ENCODE data around the gene DNAAF5.

DNA sequence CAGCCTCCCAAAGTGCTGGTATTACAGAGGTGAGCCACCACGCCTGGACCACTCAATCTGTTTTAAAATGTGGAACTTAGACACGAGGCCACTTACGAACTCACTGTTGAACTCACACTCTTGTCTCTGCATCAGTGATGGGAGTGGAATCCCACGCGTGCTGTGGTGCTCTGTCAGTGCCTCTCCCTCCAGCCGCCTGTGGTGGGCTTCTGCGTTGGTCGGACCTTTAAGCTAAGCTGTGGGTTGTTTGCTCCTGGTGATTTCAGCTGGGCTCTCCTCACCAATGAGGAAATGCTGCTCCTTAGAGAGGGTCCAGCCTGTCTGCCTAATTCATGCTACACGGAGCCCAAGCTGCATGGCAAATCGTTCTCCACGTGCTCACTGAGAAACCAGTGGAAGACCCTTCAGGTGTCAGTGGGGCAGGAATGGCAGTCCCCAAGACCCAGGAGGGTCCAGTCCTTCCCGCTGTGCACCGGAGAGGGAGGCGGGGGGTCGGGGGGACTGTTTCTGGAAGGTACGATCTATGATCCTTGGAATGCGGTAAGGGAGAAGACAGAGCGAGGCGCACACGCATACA lies 18.4 kb downstream of the DNAAF5 start:
- TF ChIP-seq, protein P1, sequence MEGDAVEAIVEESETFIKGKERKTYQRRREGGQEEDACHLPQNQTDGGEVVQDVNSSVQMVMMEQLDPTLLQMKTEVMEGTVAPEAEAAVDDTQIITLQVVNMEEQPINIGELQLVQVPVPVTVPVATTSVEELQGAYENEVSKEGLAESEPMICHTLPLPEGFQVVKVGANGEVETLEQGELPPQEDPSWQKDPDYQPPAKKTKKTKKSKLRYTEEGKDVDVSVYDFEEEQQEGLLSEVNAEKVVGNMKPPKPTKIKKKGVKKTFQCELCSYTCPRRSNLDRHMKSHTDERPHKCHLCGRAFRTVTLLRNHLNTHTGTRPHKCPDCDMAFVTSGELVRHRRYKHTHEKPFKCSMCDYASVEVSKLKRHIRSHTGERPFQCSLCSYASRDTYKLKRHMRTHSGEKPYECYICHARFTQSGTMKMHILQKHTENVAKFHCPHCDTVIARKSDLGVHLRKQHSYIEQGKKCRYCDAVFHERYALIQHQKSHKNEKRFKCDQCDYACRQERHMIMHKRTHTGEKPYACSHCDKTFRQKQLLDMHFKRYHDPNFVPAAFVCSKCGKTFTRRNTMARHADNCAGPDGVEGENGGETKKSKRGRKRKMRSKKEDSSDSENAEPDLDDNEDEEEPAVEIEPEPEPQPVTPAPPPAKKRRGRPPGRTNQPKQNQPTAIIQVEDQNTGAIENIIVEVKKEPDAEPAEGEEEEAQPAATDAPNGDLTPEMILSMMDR (IDR thresholded peaks at IDR 0.05) = no peak
- no peak for TF ChIP-seq POLR2A (IDR thresholded peaks at IDR 0.05)
